NB4 (cell line): Measurements from ENCODE around the gene OVAAL.
A peak's percentile ranks its signal among the peaks of the same experiment; 100 is the strongest.

ENCODE experiments used
- DNase-seq: peaks from one replicate; pipeline ENCODE4 v3.0.0; 2010; ENCODE audit warnings: low read depth
- H3K4me3 ChIP-seq: one replicate; pipeline ENCODE4 v1.5.1; 2011; ENCODE audit warnings: mild to moderate bottlenecking, low read depth, low read length, moderate library complexity
- CTCF ChIP-seq: IDR thresholded peaks from one replicate; pipeline ENCODE4 v1.5.1; 2012; ENCODE audit warnings: low read depth, low read length
- MAX ChIP-seq: IDR thresholded peaks from 2 replicates; pipeline ENCODE4 v1.6.1; 2011; ENCODE audit warnings: low read depth, low read length
- MYC ChIP-seq: IDR thresholded peaks from 2 replicates; pipeline ENCODE4 v1.6.1; 2011; ENCODE audit warnings: low read depth, low read length
- POLR2A ChIP-seq: IDR thresholded peaks from 2 replicates; pipeline ENCODE4 v1.6.1; 2011; ENCODE audit warnings: mild to moderate bottlenecking; ENCODE audit not compliant: insufficient read length; ENCODE audit errors: extremely low read depth

Gene OVAAL

GRCh38 chr1:180571060-180571831 is 12.5 kb downstream of the OVAAL start:
- DNase-seq = peak; percentile 11
- no peak for TF ChIP-seq POLR2A
- TF ChIP-seq MAX = no peak
- TF ChIP-seq CTCF = no peak
- no peak for TF ChIP-seq MYC
- H3K4me3 ChIP-seq = no peak overlapping the region

GRCh38 chr1:180571832-180572636 is 13.3 kb downstream of the OVAAL start:
- no peak overlapping the region for H3K4me3 ChIP-seq
- DNase-seq = peak; percentile 3

GRCh38 chr1:180572760-180573159 is 14.0 kb downstream of the OVAAL start:
- no peak for TF ChIP-seq MYC
- TF ChIP-seq CTCF = no peak
- TF ChIP-seq POLR2A = no peak
- no peak for TF ChIP-seq MAX
- no peak for DNase-seq
- H3K4me3 ChIP-seq = no peak overlapping the region

More at GRCh38 chr1:180571832-180572636, 13.3 kb downstream of the OVAAL start:
- no peak for TF ChIP-seq MYC
- no peak for TF ChIP-seq MAX
- no peak for TF ChIP-seq CTCF
- TF ChIP-seq POLR2A = no peak

GRCh38 chr1:180574031-180574713 is 15.4 kb downstream of the OVAAL start:
- TF ChIP-seq CTCF = no peak
- no peak for TF ChIP-seq MAX
- TF ChIP-seq POLR2A = no peak
- TF ChIP-seq MYC = no peak
- no peak overlapping the region for H3K4me3 ChIP-seq

GRCh38 chr1:180577361-180577760 is 18.6 kb downstream of the OVAAL start:
- H3K4me3 ChIP-seq = no peak overlapping the region
- DNase-seq = no peak
- TF ChIP-seq CTCF = no peak
- TF ChIP-seq MAX = no peak
- no peak for TF ChIP-seq POLR2A
- no peak for TF ChIP-seq MYC

More at GRCh38 chr1:180574031-180574713, 15.4 kb downstream of the OVAAL start:
- no peak for DNase-seq
